ENCODE measurements around the gene SLC35E4.

SLC35E4 gene

DNA sequence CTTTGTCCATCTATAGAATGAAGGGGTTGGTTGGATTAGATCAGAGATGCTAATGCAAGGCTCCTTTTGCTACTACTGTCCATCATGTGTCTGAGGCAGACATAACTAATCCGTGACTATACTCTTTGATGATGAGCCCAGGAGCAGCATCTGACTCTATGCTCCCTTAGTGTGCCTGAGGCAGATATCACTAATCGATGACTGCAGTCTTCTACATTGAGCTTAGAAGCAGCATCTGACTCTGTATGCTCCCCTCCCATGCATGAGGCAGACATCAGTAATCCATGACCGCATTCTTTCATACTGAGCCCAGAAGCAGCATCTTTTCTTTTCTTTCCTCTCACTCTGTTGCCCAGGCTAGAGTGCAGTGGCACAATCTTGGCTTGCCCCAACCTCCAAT is 24.4 kb upstream of the SLC35E4 start:
- H3K9ac ChIP-seq (ENCODE audit: low read length): no peak overlapping the region
- H3K36me3 ChIP-seq (replicated peaks; ENCODE audit: low read depth, low read length): no peaks in the 10 kb centered on the region
- no peaks in the 10 kb centered on the region for H3K27me3 ChIP-seq (ENCODE audit: low read depth, low read length)
- H2AFZ ChIP-seq (ENCODE audit: low read depth, low read length): no peak overlapping the region
- H3K4me2 ChIP-seq (ENCODE audit: low read length): no peak overlapping the region
- H3K27ac ChIP-seq (ENCODE audit: low read length): no peak overlapping the region
- TF ChIP-seq CTCF (IDR thresholded peaks at IDR 0.05; ENCODE audit: low read depth, low read length) (no peak), EZH2phosphoT487 (IDR thresholded peaks at IDR 0.05; ENCODE audit: low read depth) (no peak)
- H3K79me2 ChIP-seq (ENCODE audit: low read length): no peaks in the 10 kb centered on the region
- H3K4me1 ChIP-seq (ENCODE audit: low read length): peaks cover 42% of the 10 kb centered on the region
- H3K4me3 ChIP-seq (ENCODE audit: low read length): no peak overlapping the region
- no peaks in the 10 kb centered on the region for H4K20me1 ChIP-seq (ENCODE audit: insufficient read depth, low read length)
- H3K9me3 ChIP-seq (ENCODE audit: insufficient read depth, low read length): no peaks in the 10 kb centered on the region

DNA sequence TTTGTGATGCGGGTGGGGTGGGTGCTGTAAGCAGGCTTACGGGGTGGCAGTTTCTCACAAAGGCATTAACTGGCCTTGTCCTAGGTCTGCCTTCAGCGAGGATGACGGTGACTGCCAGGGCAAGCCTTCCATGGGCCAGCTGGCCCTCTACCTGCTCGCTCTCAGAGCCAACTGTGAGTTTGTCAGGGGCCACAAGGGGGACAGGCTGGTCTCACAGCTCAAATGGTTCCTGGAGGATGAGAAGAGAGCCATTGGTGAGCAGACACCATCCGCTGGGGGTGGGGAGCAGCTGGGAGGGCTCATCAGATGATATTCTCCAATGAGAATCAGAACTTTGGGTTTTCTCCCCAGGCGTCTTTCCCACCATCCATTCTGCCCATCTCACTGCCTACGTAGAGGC is 22.8 kb upstream of the SLC35E4 start:
- Histone ChIP-seq H3K9me3 (ENCODE audit: insufficient read depth, low read length) (no peaks in the 10 kb centered on the region), H2AFZ (ENCODE audit: low read depth, low read length) (no peak overlapping the region), H4K20me1 (ENCODE audit: insufficient read depth, low read length) (no peaks in the 10 kb centered on the region), H3K27me3 (ENCODE audit: low read depth, low read length) (no peaks in the 10 kb centered on the region), H3K27ac (ENCODE audit: low read length) (no peak overlapping the region), H3K4me1 (ENCODE audit: low read length) (peaks cover 32% of the 10 kb centered on the region), H3K4me2 (ENCODE audit: low read length) (no peak overlapping the region), H3K36me3 (replicated peaks; ENCODE audit: low read depth, low read length) (no peaks in the 10 kb centered on the region), H3K79me2 (ENCODE audit: low read length) (no peaks in the 10 kb centered on the region), H3K4me3 (ENCODE audit: low read length) (no peak overlapping the region), H3K9ac (ENCODE audit: low read length) (no peak overlapping the region)
- TF ChIP-seq EZH2phosphoT487 (IDR thresholded peaks at IDR 0.05; ENCODE audit: low read depth): no peak
- no peak for TF ChIP-seq CTCF (IDR thresholded peaks at IDR 0.05; ENCODE audit: low read depth, low read length)

GRCh38 chr22:30614268-30614667 is 21.3 kb upstream of the SLC35E4 start:
- Histone ChIP-seq H3K79me2 (ENCODE audit: low read length) (no peaks in the 10 kb centered on the region), H3K9ac (ENCODE audit: low read length) (no peak overlapping the region), H2AFZ (ENCODE audit: low read depth, low read length) (no peak overlapping the region), H3K27me3 (ENCODE audit: low read depth, low read length) (no peaks in the 10 kb centered on the region), H3K4me1 (ENCODE audit: low read length) (peaks cover 18% of the 10 kb centered on the region), H3K4me3 (ENCODE audit: low read length) (no peak overlapping the region), H3K36me3 (replicated peaks; ENCODE audit: low read depth, low read length) (no peaks in the 10 kb centered on the region), H3K4me2 (ENCODE audit: low read length) (no peak overlapping the region), H4K20me1 (ENCODE audit: insufficient read depth, low read length) (no peaks in the 10 kb centered on the region), H3K9me3 (ENCODE audit: insufficient read depth, low read length) (no peaks in the 10 kb centered on the region), H3K27ac (ENCODE audit: low read length) (no peak overlapping the region)
- TF ChIP-seq CTCF (IDR thresholded peaks at IDR 0.05; ENCODE audit: low read depth, low read length) (no peak), EZH2phosphoT487 (IDR thresholded peaks at IDR 0.05; ENCODE audit: low read depth) (no peak)

DNA sequence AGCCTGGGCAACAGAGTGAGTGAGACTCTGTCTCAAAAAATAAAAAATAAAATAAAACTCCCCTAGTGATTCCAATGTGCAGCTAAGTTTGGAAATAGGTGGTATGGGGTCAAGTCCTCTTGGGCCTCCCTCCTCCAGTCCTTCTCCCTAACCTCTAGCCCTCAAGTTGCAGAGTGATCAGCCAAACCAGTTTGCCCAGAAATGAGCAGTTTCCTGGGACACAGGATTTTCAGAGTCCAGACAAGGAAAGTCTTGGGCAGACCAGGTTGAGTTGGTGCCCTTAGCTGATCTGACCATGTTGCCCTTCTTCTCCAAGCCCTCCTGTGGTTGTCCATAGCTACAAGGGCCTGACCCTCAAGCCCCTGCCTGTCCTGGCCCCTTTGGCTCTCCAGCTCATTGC is 20.7 kb upstream of the SLC35E4 start:
- Histone ChIP-seq H4K20me1 (ENCODE audit: insufficient read depth, low read length) (no peaks in the 10 kb centered on the region), H3K27ac (ENCODE audit: low read length) (no peak overlapping the region), H3K9me3 (ENCODE audit: insufficient read depth, low read length) (no peaks in the 10 kb centered on the region), H3K4me3 (ENCODE audit: low read length) (no peak overlapping the region), H2AFZ (ENCODE audit: low read depth, low read length) (no peak overlapping the region), H3K4me2 (ENCODE audit: low read length) (no peak overlapping the region), H3K36me3 (replicated peaks; ENCODE audit: low read depth, low read length) (no peaks in the 10 kb centered on the region), H3K27me3 (ENCODE audit: low read depth, low read length) (no peaks in the 10 kb centered on the region), H3K4me1 (ENCODE audit: low read length) (peaks cover 11% of the 10 kb centered on the region), H3K9ac (ENCODE audit: low read length) (no peak overlapping the region), H3K79me2 (ENCODE audit: low read length) (no peaks in the 10 kb centered on the region)
- TF ChIP-seq CTCF (IDR thresholded peaks at IDR 0.05; ENCODE audit: low read depth, low read length) (no peak), EZH2phosphoT487 (IDR thresholded peaks at IDR 0.05; ENCODE audit: low read depth) (no peak)
